Liver (tissue), 9 donors: ENCODE measurements around the gene MEGF11. TPM values are rescaled to one million over a fixed set of nuclear protein-coding genes. Genes with fewer than 3 reads are reported as not detected.

Source experiments
- DNase-seq: peaks from one replicate; pipeline ENCODE4 v3.0.0-alpha.2; 2017; ENCODE audit warnings: low spot score
- H3K27ac ChIP-seq, 2 donors: one replicate each; pipeline ENCODE4 v1.7.0; 2013; ENCODE audit warnings: inconsistent platforms in 2 of 2, low read length in 2 of 2, control low read depth in 1 of 2, low read depth in 1 of 2, mild to moderate bottlenecking in 1 of 2
- H3K27me3 ChIP-seq, 4 donors: one replicate each; pipeline versions ENCODE4 v1.6.1 to v1.7.0; 2013; ENCODE audit warnings: low read length in 3 of 4, inconsistent platforms in 1 of 4, mild to moderate bottlenecking in 1 of 4, moderate library complexity in 1 of 4; ENCODE audit not compliant: control insufficient read depth in 4 of 4, insufficient read depth in 4 of 4
- H3K36me3 ChIP-seq, 4 donors: one replicate each; pipeline versions ENCODE4 v1.6.1 to v1.7.0; 2013; ENCODE audit warnings: low read length in 3 of 4, mild to moderate bottlenecking in 3 of 4, low read depth in 1 of 4, moderate library complexity in 1 of 4; ENCODE audit not compliant: control insufficient read depth in 4 of 4, insufficient read depth in 3 of 4
- H3K4me1 ChIP-seq, 4 donors: one replicate each; pipeline versions ENCODE4 v1.6.1 to v1.7.0; 2013; ENCODE audit warnings: low read length in 3 of 4, mild to moderate bottlenecking in 3 of 4, moderate library complexity in 1 of 4; ENCODE audit not compliant: control insufficient read depth in 4 of 4, insufficient read depth in 4 of 4
- H3K4me3 ChIP-seq, 3 donors: one replicate each; pipeline versions ENCODE4 v1.6.1 to v1.7.0; 2013; ENCODE audit warnings: low read length in 3 of 3, control low read depth in 1 of 3, low read depth in 1 of 3, mild to moderate bottlenecking in 1 of 3
- H3K9ac ChIP-seq, 2 donors: one replicate each; pipeline ENCODE4 v1.7.0; 2013; ENCODE audit warnings: low read length in 2 of 2, mild to moderate bottlenecking in 2 of 2, moderate library complexity in 2 of 2, control low read depth in 1 of 2, low read depth in 1 of 2
- H3K9me3 ChIP-seq, 4 donors: one replicate each; pipeline versions ENCODE4 v1.6.1 to v1.7.0; 2013; ENCODE audit warnings: low read length in 3 of 4; ENCODE audit not compliant: control insufficient read depth in 4 of 4
- ATF3 ChIP-seq: IDR thresholded peaks from 2 replicates; pipeline ENCODE4 v1.6.1; 2016; ENCODE audit warnings: antibody characterized with exemption
- CTCF ChIP-seq: fragments of 150-350 bp; IDR thresholded peaks from 2 replicates; pipeline ENCODE4 v1.5.1; 2017; ENCODE audit warnings: improper control_type of control experiment, low read depth, low read length; ENCODE audit not compliant: missing input control
- EGR1 ChIP-seq, 2 donors: IDR thresholded peaks; 2 replicates each; pipeline ENCODE4 v1.6.1; 2016 to 2018; ENCODE audit warnings: antibody characterized with exemption in 2 of 2, low read depth in 2 of 2
- FOXA1 ChIP-seq: IDR thresholded peaks from 2 replicates; pipeline ENCODE4 v1.6.1; 2016; ENCODE audit warnings: antibody characterized with exemption
- FOXA2 ChIP-seq: IDR thresholded peaks from 2 replicates; pipeline ENCODE4 v1.6.1; 2016; ENCODE audit warnings: antibody characterized with exemption
- GABPA ChIP-seq, 2 donors: IDR thresholded peaks in 1 of 2; conservative IDR thresholded peaks in 1 of 2; 2 replicates each; pipeline ENCODE4 v1.6.1; 2016; ENCODE audit warnings: antibody characterized with exemption in 2 of 2, mild to moderate bottlenecking in 1 of 2, moderate library complexity in 1 of 2
- HNF4A ChIP-seq, 2 donors: conservative IDR thresholded peaks; 2 replicates each; pipeline ENCODE4 v1.6.1; 2016; ENCODE audit warnings: antibody characterized with exemption in 2 of 2, mild to moderate bottlenecking in 2 of 2
- HNF4G ChIP-seq: IDR thresholded peaks from 2 replicates; pipeline ENCODE4 v1.6.1; 2016; ENCODE audit warnings: antibody characterized with exemption
- JUND ChIP-seq, 2 donors: IDR thresholded peaks; 2 replicates each; pipeline ENCODE4 v1.6.1; 2016; ENCODE audit warnings: antibody characterized with exemption in 2 of 2
- MAX ChIP-seq: IDR thresholded peaks from 2 replicates; pipeline ENCODE4 v1.6.1; 2016; ENCODE audit warnings: antibody characterized with exemption
- NR2F2 ChIP-seq: IDR thresholded peaks from 2 replicates; pipeline ENCODE4 v1.6.1; 2016; ENCODE audit warnings: antibody characterized with exemption
- RAD21 ChIP-seq, 2 donors: IDR thresholded peaks; 2 replicates each; pipeline ENCODE4 v1.6.1; 2016; ENCODE audit warnings: antibody characterized with exemption in 2 of 2, mild to moderate bottlenecking in 2 of 2
- REST ChIP-seq: IDR thresholded peaks from 2 replicates; pipeline ENCODE4 v1.6.1; 2016; ENCODE audit warnings: antibody characterized with exemption, mild to moderate bottlenecking
- RXRA ChIP-seq, 2 donors: IDR thresholded peaks; 2 replicates each; pipeline ENCODE4 v1.6.1; 2017 to 2018; ENCODE audit warnings: antibody characterized with exemption in 2 of 2, mild to moderate bottlenecking in 1 of 2
- SP1 ChIP-seq: IDR thresholded peaks from 2 replicates; pipeline ENCODE4 v1.6.1; 2018; ENCODE audit warnings: antibody characterized with exemption, mild to moderate bottlenecking
- TAF1 ChIP-seq: conservative IDR thresholded peaks from 2 replicates; pipeline ENCODE4 v1.6.1; 2016; ENCODE audit warnings: antibody characterized with exemption, mild to moderate bottlenecking
- YY1 ChIP-seq: IDR thresholded peaks from 2 replicates; pipeline ENCODE4 v1.6.1; 2016; ENCODE audit warnings: antibody characterized with exemption, mild to moderate bottlenecking
- ZBTB33 ChIP-seq: IDR thresholded peaks from 2 replicates; pipeline ENCODE4 v1.6.1; 2016; ENCODE audit warnings: antibody characterized with exemption
- WGBS: extraction: QIAGEN DNeasy Blood & Tissue Kit; methylation state at CpG from one replicate; pipeline ENCODE4 v1.1.7; 2013; 5-methylcytosine and 5-hydroxymethylcytosine counted together
- polyA plus RNA-seq, 2 donors: library from polyadenylated mRNA; stranded (reverse) in 1 of 2; unstranded in 1 of 2; fragments of 200-250 nt in 1 of 2; fragments of >200 nt in 1 of 2; fragmentation: Nextera tagmentation in 1 of 2; extraction: Ambion mirVana in 1 of 2; gene quantifications; one replicate each; pipeline versions ENCODE4 v1.2.1 to v1.2.3, GENCODE V29; 2013 to 2015
- total RNA-seq, 2 donors: library from RNA; depleted of rRNA; stranded (reverse); fragments of >200 nt; gene quantifications; one replicate each; pipeline ENCODE4 v1.2.3, GENCODE V29; 2014
- donor health status: healthy.
- donor health status: healthy.
- donor health status: healthy.
- donor health status: healthy.
- donor health status: healthy.

Gene MEGF11
- total and polyA plus RNA-seq, 4 donors: under 0.01 to 0.51 (median 0.03) TPM; not detected in 1

- no peak for TF ChIP-seq ZBTB33
- no peak for TF ChIP-seq EGR1 (IDR thresholded peaks at IDR 0.05; ENCODE audit: low read depth in 2 of 2)
- TF ChIP-seq FOXA1: no peak
- TF ChIP-seq HNF4A (conservative IDR thresholded peaks at IDR 0.05): no peak
- no peak for TF ChIP-seq CTCF
- no peak for TF ChIP-seq TAF1
- TF ChIP-seq RXRA (IDR thresholded peaks at IDR 0.05): no peak
- no peak for TF ChIP-seq HNF4G
- TF ChIP-seq NR2F2: no peak
- TF ChIP-seq ATF3: no peak
- TF ChIP-seq YY1: no peak
- no peak for TF ChIP-seq JUND (IDR thresholded peaks at IDR 0.05)
- no peak for TF ChIP-seq MAX
- no peak for TF ChIP-seq FOXA2
- Histone ChIP-seq H3K27ac (no peak overlapping the region), H3K4me1 (no peaks in the 10 kb centered on the region), H3K27me3 (peaks cover 0 to 3% (median 0%) of the 10 kb centered on the region in 4 donors), H3K9me3 (peaks cover 0 to 4% (median 0%) of the 10 kb centered on the region in 4 donors), H3K9ac (no peak overlapping the region), H3K36me3 (no peaks in the 10 kb centered on the region), H3K4me3 (no peak overlapping the region)
- no peak for DNase-seq
- 67% methylated on average over 5 of the region's 5 CpGs for WGBS
These were observed 216.7 kb downstream of the MEGF11 start for GRCh38 chr15:66036859-66037258.

GRCh38 chr15:66035901-66036300 is 217.6 kb downstream of the MEGF11 start:
- H3K27me3 ChIP-seq: peaks cover 0 to 3% (median 0%) of the 10 kb centered on the region in 4 donors
- H3K4me1 ChIP-seq: no peaks in the 10 kb centered on the region
- no peak for DNase-seq
- 62% methylated on average over 5 of the region's 5 CpGs for WGBS
- TF ChIP-seq GABPA (IDR thresholded peaks at IDR 0.05 in 1 of 2, conservative IDR thresholded peaks at IDR 0.05 in 1 of 2): no peak
- TF ChIP-seq FOXA1: no peak
- no peak for TF ChIP-seq ZBTB33
- TF ChIP-seq REST: no peak
- TF ChIP-seq YY1: no peak
- no peak for TF ChIP-seq HNF4G
- TF ChIP-seq MAX: no peak
- TF ChIP-seq RAD21 (IDR thresholded peaks at IDR 0.05): no peak
- no peak for TF ChIP-seq NR2F2
- no peak for TF ChIP-seq EGR1 (IDR thresholded peaks at IDR 0.05; ENCODE audit: low read depth in 2 of 2)
- TF ChIP-seq TAF1: no peak
- no peak for TF ChIP-seq HNF4A (conservative IDR thresholded peaks at IDR 0.05)
- no peak for TF ChIP-seq SP1
- TF ChIP-seq CTCF: no peak
- no peak for TF ChIP-seq JUND (IDR thresholded peaks at IDR 0.05)
- no peak for TF ChIP-seq RXRA (IDR thresholded peaks at IDR 0.05)
- no peak for TF ChIP-seq ATF3
- no peak for TF ChIP-seq FOXA2
- H3K9me3 ChIP-seq: peaks cover 0 to 9% (median 2%) of the 10 kb centered on the region in 4 donors
- no peak overlapping the region for H3K27ac ChIP-seq
- no peak overlapping the region for H3K9ac ChIP-seq
- H3K36me3 ChIP-seq: no peaks in the 10 kb centered on the region
- H3K4me3 ChIP-seq: no peak overlapping the region
